HG03039 (cell line): ENCODE results near the gene KPNA1.
"Not testable (repeated sequence)": the region's sequence is repeated elsewhere in the genome, so short reads cannot be mapped to it uniquely, and the experiment has no call there.

ENCODE experiments used
- ATAC-seq: cut with Tn5 transposase; IDR thresholded peaks from one replicate; pipeline ENCODE4 v1.9.1; 2021; ENCODE audit warnings: mild to moderate bottlenecking, moderate library complexity; ENCODE audit not compliant: unreplicated experiment

Gene KPNA1

DNA sequence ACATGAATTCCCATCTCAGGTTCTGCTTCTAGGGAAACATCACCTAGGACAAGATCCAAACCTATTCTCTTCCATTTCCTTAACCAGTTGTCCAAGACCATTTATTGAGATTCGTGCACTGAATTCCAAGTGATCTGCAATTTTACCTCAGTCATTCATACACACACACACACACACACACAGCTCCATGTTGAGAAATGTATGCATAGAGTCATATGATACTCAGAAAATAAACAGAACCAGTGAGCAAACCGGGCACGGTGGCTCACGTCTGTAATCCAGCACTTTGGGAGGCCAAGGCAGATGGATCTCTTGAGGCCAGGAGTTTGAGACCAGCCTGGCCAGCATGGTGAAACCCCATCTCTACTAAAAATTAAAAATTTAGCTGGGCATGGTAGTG, 6.1 kb upstream of the KPNA1 start:
- ATAC-seq = no peak

DNA sequence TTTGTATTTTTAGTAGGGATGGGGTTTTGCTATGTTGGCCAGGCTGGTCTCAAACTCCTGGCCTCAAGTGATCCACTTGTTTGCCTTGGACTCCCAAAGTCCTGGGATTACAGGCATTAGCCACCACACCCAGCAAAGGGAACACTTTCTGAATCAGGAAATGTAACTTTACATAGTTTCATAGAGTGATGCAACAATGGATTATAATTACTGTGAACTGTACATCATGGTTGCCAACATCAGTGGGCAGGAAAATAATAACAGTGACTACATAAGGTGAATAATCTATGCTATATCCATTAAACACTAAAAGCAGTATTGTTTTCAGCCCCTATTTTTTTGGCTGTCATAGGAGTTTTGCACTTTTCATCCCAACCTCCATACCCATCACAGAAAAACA, 5.0 kb upstream of the KPNA1 start:
- ATAC-seq = no peak

DNA sequence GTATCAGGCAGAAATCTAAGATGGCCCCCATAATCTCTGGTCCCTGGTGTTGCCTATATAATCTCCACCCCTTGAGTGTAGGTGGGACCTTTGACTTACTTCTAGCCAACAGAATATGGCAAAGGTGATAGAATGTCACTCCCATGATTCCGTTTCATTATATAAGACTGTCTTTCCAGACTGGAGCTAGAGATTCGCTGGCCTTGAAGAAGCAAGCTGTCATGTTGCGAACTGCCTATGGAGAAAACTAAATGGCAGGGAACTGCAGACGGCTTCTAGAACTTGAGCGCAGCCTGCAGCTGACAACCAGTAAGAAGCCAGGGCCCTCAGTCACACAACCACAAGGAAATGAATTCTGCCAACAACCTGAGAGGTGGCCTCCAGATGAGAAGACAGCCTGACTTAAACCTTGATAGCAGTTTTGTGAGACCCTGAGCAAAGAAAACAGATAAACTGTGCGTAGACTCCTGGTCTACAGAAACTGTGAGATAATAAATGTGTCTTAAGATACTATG, 2.2 kb upstream of the KPNA1 start:
- no peak for ATAC-seq

DNA sequence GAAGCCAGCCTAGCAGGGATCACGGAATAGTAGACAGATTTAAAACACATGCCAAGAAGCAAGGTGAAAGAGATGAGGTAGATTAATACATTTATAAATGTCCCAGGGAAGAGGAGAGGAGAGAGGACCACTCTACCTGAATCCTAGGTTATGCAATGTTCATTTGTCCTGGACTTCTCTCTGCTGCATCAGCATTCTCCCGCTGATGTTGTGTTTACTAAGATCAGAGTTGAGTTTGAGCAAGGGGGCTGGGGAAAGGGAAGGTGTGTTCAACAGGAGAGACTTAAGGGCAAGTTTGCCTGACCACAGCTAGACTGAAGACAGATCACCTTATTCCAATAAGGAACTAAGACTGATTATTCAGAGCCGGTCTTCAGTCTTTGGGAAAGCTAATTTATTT, 1.1 kb upstream of the KPNA1 start:
- no peak for ATAC-seq

DNA sequence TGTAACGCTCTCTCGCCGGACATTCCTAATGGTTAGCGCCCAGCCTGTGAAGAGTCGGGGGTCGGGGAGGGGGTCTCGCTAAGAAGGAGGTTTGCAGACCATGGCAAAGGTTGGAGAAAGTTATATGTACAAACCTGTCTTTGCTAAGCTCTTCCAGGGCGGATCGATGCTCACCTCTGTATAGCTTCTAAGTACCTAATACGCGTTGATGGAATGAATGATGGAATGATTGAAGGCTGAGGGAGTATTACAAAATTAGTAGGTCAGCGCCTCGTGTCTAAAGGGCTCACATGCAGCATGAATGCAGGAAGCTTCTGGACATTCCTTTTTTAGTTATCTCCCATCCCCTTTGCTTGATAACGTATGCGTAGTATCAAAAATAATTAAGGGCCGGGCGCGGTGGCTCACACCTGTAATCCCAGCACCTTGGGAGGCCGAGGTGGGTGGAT, 305 bp upstream of the KPNA1 start:
- no peak for ATAC-seq

DNA sequence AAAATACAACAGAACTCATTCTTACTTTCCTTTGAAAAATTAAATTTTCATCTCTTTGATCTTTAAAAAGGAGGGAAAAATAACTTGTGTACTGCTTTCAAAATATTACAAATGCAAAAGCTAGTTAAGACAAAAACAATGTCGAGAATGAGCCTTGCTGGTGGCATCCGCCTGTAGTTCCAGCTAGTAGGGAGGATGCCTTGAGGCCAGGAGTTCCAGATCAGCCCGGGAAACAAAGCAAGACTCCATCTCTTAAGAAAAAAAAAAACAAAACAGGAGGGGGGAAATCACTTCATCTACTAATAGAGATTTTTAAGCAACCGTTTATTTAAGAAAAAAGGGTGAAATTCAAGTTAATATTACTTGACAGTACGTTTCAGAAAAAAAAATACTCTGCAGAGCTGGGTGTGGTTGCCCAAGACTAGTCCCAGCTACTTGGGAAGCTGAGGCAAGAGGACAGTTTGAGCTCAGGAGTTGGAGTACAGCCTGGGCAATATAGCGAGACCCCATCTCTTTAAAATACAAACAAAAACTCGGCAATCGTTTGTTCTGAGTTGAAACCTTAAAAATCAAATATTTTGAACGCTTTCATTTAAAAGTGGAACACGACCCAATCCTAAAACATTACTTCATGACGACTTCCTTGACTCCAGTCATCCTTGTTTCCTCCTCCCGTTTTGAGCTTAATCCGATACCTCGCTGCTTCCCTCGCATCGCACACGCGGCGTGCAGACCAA, 1.2 kb downstream of the KPNA1 start:
- no peak for ATAC-seq

DNA sequence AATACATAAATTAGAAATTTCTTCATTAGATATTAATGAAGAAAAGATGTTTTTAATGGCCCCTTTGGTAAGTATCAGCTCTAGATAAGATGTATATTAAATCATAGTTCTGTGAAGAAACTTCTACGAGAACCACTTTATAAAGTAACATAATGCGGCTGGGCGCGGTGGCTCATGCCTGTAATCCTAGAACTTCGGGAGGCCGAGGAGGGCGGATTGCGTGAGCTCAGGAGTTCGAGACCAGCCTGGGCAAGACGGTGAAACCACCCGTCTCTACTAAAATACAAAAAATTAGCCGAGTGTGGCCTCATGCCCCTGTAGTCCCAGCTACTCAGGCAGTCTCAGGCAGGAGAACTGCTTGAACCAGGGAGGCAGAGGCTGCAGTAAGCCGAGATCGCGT, 2.5 kb downstream of the KPNA1 start:
- ATAC-seq = no peak

DNA sequence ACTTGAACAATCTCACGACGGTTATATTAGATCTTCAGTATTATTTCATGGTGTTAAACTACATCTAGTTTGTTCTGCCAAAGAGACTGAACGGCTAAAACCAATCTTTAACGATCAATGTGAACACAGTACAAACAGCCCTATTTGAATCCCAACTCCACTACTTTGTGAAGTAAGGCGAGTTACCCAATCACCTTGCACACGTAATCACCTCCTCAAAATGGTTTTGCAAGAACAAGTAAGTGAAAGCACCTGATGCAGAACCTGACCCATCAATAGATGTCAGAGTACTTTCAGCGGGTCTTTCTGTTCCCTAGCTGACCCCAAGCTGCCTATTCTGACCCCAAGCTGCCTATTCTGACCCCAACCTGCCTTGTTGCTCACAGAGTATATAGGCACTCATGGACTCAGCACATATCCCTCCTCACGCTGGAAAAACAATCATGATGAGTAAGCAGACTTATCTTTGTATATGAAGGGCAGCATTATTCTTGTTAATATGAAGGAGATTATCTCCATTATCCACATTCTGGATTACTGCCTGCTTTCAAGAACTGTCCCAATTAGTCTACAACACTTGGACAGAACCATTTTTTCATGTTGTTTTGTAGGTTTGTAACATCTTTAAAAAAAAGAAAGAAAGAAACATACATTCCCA, 3.7 kb downstream of the KPNA1 start:
- no peak for ATAC-seq

DNA sequence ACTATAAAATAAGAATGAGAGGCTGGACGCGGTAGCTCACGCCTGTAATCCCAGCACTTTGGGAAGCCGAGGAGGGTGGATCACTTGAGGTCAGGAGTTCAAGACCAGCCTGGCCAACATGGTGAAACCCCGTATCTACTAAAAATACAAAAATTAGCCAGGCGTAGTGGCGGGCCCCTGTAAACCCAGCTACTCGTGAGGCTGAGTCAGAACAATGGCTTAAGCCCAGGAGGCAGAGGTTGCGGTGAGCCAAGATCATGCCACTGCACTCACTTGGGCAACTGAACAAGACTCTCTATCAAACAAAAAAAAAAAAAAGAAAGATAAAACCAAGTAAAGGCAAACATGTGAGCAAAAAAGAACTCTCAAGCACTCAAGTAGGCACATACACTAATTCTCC, 5.8 kb downstream of the KPNA1 start:
- ATAC-seq = not testable (repeated sequence)

DNA sequence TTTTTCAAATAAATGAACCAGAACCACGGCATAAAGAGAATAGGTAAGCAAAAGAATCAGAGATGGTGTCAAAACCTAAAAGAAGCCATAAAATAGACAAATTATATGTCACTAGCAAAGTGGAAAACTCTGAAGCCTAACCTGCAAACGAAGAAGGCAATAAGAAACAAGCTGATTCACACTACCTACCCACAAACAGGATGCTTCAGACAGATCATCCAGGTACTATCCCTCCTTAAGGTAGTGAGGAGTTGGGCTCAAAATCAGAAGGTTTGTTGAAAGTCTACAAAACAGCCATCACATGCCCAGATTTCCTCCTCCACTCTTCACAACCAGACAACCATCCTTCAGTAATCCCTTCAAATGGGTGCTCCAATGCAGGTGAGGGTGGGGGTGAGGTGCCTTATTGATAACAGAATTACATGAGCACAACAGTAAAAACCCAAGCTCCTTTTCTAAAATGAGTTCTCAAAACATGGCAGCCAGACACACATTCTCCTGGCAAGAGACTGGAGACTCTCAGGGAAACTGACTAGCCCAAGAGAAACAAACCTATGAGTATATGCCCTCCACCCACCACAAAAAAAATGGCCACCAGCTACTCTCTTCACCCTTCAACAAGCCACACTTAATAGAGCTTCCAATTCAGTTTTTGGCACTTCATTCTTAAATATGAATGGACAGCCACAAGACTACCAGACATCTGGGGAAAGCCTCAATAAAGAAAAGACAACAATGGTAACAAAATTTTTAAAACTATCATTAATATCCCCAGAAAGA, 6.4 kb downstream of the KPNA1 start:
- no peak for ATAC-seq

DNA sequence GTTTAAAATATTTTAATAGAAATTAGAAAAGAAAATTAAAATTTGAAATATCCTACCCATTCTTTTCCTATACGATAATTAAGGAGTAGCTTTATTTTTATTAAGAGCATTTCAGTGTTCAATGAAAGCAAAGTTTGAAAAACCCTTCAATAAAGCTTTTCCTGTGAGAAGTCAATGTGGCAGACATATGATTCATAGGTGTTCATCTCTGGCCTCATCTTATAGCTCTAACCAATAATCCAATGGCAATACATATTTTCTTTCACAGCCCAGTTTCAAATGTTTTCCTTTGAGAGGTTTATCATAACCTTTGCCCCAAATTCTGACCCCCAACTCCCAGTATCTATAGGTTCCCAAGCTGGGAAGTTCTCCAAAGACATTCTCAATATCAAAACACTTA, 8.3 kb downstream of the KPNA1 start:
- no peak for ATAC-seq

DNA sequence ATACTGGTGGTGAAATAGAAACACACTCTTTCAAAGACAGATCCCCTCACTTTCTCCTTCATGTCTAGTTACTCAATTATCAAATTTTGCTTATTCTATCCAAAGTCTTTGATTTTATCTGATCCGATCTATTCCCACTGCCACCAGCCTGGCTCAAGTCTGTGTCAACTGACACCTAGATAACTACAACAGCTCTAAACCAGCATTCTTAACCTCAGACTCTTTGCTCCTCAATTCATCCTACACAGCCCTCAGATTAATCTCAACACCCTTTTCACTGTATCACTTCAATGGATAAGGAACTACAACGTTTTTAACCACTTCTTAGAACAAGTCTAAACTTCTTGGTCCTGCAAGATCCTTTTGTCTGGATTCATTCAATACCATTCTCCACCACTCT, 9.1 kb downstream of the KPNA1 start:
- ATAC-seq = no peak

DNA sequence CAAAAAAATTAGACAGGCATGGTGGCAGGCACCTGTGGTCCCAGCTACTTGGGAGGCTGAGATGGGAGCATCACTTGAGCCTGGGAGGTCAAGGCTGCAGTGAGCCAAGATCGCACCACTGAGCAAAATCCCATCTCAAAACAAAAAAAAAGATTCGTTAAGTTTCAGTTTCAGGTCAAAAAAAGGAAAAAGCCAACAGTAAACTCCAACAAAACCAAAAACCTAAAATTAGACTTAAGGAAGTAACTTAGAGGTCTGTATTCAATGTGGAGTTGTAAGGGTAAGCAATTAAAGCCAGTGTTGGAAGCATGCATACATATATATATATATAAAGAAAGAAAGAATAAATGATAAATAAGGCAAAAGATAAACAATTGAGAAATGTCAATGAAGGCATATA, 11.8 kb downstream of the KPNA1 start:
- ATAC-seq = no peak

DNA sequence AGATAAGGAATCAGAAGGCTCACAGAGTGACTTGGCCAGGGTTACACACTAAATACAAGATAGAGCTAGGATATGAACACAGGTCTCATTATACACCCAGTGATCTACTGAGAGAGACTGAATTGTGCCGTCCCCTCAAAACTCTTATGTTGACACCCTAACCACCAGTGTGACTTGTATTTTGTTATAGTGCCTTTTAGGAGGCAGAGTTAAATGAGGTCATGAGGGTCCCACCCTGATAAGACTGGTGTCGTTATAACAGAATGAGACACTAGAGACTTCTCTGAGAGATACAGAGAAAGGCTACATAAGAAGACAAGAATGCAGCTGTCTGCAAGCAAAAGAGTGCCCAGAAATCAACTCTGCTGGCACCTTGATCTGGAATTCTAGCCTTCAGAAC, 12.6 kb downstream of the KPNA1 start:
- no peak for ATAC-seq

DNA sequence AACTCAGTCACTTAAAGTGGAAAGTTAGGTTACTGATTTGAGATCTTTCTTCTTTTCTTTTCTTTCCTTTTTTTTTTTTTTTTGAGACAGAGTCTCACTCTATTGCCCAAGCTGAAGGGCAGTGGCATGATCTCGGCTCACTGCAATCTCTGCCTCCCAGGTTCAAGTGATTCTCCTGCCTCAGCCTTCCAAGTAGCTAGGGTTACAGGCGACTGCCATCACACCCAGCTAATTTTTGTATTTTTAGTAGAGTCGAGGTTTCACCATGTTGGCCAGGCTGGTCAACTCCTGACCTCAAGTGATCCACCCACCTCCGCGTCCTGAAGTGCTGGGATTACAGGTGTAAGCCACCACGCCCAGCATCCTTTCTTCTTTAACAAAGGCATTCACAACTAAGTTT, 13.8 kb downstream of the KPNA1 start:
- ATAC-seq = not testable (repeated sequence)

DNA sequence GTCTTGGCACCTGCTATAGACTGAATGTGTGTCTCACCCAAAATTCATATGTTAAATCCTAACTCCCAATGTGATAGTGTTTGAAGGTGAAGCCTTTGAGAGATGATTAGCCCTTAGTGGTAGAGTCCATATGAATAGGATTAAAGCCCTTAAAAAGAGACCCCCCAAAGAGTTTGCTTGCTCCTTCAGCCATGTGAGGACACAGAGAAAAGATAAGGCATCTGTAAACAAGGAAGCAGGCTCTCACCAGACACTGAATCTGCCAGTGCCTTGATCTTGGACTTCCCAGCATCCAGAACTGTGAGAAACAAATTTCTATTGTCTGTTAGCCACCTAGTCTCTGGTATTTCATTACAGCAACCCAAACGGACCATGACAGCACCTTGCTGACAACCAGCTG, 16.6 kb downstream of the KPNA1 start:
- no peak for ATAC-seq

DNA sequence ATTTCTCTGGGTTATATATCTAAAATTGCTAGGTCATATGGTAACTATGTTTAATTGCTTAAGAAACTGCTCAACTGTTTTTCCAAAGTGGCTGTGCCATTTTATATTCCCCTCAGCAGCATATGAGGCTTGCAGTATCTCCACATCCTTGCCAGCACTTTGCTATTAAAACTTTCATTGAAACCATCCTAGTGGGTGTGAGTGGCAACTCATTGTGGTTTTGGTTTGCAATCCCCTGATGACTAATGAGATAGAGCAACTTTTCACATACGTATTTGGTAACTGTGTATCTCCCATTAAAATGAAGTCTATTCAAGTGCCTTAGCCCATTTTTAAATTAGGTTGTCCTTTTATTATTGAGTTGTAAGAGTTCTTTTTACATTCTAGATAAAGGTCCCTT, 17.3 kb downstream of the KPNA1 start:
- ATAC-seq = peak; percentile 83

DNA sequence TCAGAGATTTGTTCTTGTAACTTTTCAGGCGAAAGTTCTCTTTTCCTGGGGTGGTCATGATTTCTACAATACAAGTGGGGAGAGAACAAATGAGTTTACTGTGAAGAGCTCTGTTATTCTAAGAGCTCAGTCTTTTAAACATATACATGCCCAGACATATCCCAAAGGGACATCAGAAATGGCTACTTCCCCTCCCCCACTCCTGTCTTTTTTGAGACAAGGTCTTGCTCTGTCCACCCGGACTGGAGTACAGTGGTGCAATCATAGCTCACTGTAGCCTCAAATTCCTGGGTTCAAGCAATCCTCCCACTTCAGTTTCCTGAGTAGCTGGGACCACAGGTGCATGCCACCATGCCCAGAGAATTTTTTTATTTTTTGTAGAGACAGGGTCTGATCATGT, 18.2 kb downstream of the KPNA1 start:
- ATAC-seq = no peak

DNA sequence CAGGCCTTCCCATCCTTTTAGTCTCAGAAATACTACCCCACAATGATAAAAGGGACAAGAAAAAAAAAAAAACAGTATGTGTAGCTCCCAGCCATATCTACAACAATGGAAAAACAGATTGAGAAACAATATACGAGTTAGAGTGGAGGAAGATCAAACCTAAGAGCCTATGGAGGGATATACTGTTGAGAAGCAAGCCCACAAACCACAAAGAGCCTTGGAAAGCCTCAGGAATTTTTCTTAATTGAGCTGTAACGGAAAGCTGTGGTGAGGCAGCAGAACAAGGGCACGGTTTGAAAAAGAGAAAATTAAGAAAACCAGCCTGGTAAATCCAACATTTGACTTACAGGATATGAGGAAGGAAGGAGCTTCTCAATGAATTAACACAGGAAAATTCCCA, 21.4 kb downstream of the KPNA1 start:
- no peak for ATAC-seq

DNA sequence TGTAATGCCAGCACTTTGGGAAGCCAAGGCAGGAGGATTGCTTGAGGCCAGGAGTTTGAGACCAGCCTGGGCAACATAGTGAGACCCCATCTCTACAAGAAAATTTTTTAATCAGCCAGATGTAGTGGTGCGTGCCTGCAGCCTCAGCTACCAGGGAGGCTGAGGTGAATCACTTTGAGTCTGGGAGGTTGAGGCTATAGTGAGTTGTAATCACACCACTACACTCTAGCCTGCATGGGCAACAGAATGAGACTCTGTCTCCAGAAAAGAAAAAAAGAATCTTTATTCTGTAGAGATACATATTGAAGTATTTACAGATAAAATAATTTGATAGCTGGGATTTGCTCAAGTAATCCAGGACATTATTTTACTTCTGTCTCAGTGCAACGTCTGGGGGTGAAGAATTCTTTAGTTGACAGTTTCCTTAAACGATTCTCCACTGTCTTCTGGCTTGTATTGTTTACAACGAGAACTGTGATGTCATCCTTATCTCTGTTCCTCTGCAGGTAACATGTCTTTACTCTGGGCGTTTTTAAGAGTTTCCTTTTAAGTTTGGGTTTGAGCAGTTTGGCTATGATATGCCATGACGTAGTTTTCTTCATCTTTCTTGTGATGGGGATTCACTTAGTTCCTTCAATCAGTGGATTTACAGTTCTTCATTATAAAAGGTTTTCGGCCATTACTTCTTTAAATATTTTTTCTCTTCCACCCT, 26.3 kb downstream of the KPNA1 start:
- no peak for ATAC-seq

DNA sequence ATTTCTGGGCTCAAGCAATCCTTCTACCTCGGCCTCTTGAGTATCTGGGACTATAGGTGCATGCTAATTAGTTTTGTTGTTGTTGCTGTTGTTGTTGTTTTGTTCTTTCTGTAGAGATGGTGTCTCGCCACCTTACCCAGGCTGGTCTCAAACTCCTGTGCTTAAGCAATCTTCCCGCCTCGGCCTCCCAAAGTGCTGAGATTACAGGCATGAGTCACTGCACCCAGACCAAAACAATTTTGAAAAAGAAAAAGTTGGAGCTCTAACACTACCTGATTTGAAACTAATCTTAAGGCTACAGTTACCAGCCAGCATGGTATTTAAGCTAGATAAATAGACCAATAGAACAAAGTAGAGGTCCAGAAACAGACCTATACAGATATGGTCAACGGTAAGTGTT, 29.8 kb downstream of the KPNA1 start:
- no peak for ATAC-seq
